Measurements from ENCODE around the gene SEPTIN5. TPM values are rescaled to one million over a fixed set of nuclear protein-coding genes. Genes with fewer than 3 reads are reported as not detected.

SEPTIN5 gene
- total RNA-seq, 2 experiments from 2014 or later, result not detected

GRCh38 chr22:19689408-19689807 lies 24.9 kb upstream of the SEPTIN5 start:
- intact Hi-C loops (cut with micrococcal nuclease; ENCODE audit: unreplicated experiment), result no loop called here

GRCh38 chr22:19691007-19691720 lies 23.1 kb upstream of the SEPTIN5 start:
- Histone ChIP-seq H3K4me1 (ENCODE audit: insufficient read depth, low read length, poor library complexity, severe bottlenecking) (no peaks in the 10 kb centered on the region), H2AFZ (ENCODE audit: low read length) (no peak overlapping the region), H3K4me3 (ENCODE audit: low read depth, low read length, poor library complexity, severe bottlenecking) (no peak overlapping the region), H3K79me2 (ENCODE audit: insufficient read depth, low read depth, low read length) (no peaks in the 10 kb centered on the region), H4K20me1 (ENCODE audit: insufficient read depth, low read length) (no peaks in the 10 kb centered on the region), H3K9me2 (ENCODE audit: insufficient read depth, low read length) (no peaks in the 10 kb centered on the region), H3K9me3 (ENCODE audit: low read length) (no peaks in the 10 kb centered on the region), H3K4me2 (ENCODE audit: low read length) (no peak overlapping the region), H3K27ac (ENCODE audit: low read depth, low read length, poor library complexity, severe bottlenecking) (no peak overlapping the region), H3K36me3 (ENCODE audit: insufficient read depth, low read length) (no peaks in the 10 kb centered on the region)
- intact Hi-C loops (cut with micrococcal nuclease; ENCODE audit: unreplicated experiment), result no loop called here
- ChIA-PET CTCF (ENCODE audit: unreplicated experiment) (no interaction called here), POLR2A (no interaction called here)
- no TSS peak for BruUV-seq (replicated peaks)
- DNase-seq (ENCODE audit: low spot score), result no peak
- no peak for TF ChIP-seq EZH2phosphoT487 (IDR thresholded peaks at IDR 0.05; ENCODE audit: borderline replicate concordance, low read depth, low read length)
- no peak for TF ChIP-seq CTCF (conservative IDR thresholded peaks at IDR 0.05; ENCODE audit: low read length)

More at GRCh38 chr22:19689408-19689807, 24.9 kb upstream of the SEPTIN5 start:
- BruUV-seq (replicated peaks), result no TSS peak
- Histone ChIP-seq H3K79me2 (ENCODE audit: insufficient read depth, low read depth, low read length) (no peaks in the 10 kb centered on the region), H3K27ac (ENCODE audit: low read depth, low read length, poor library complexity, severe bottlenecking) (no peak overlapping the region), H3K9me3 (ENCODE audit: low read length) (no peaks in the 10 kb centered on the region), H2AFZ (ENCODE audit: low read length) (no peak overlapping the region), H3K4me1 (ENCODE audit: insufficient read depth, low read length, poor library complexity, severe bottlenecking) (no peaks in the 10 kb centered on the region), H3K4me3 (ENCODE audit: low read depth, low read length, poor library complexity, severe bottlenecking) (no peak overlapping the region), H3K4me2 (ENCODE audit: low read length) (no peak overlapping the region), H3K36me3 (ENCODE audit: insufficient read depth, low read length) (no peaks in the 10 kb centered on the region), H3K9me2 (ENCODE audit: insufficient read depth, low read length) (no peaks in the 10 kb centered on the region), H4K20me1 (ENCODE audit: insufficient read depth, low read length) (no peaks in the 10 kb centered on the region)
- DNase-seq (ENCODE audit: low spot score), result no peak
- TF ChIP-seq EZH2phosphoT487 (IDR thresholded peaks at IDR 0.05; ENCODE audit: borderline replicate concordance, low read depth, low read length) (no peak), CTCF (conservative IDR thresholded peaks at IDR 0.05; ENCODE audit: low read length) (no peak)
- POLR2A ChIA-PET, result no interaction called here
- CTCF ChIA-PET (ENCODE audit: unreplicated experiment), result no interaction called here

DNA sequence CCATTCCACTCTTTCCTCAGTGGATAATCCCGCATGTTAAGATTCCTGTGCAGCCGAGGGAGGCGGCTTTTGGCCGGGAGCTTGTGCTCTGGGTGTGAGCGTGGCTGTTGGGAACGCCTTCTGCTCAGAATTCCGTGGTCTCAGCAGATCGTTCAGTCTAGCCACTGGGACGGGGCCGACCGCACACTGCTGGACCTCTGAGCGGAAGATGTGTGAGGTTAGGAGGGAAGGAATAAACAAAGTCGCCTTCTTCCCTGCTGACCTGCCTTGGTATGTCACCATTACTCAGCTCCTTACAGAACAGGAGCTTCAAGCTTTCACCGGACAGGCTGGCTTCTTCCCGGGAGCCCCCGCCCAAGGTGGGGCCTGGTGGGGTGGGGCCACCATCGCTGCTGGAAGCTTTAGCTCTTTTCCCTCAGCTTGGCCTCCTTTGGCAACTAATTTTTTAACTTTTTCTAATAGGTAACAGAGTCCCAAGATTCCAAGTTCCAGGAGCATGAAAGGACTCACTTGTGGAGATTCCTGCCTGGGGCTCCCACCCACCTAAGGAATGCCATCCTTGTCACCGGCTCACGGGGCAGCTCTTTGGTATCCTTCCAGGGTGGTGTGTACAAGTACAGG lies 22.5 kb upstream of the SEPTIN5 start:
- H3K9me3 ChIP-seq (ENCODE audit: low read length), result no peaks in the 10 kb centered on the region
- TF ChIP-seq CTCF (conservative IDR thresholded peaks at IDR 0.05; ENCODE audit: low read length), result no peak
- TF ChIP-seq EZH2phosphoT487 (IDR thresholded peaks at IDR 0.05; ENCODE audit: borderline replicate concordance, low read depth, low read length), result no peak
- intact Hi-C loops (cut with micrococcal nuclease; ENCODE audit: unreplicated experiment), result no loop called here
- H3K36me3 ChIP-seq (ENCODE audit: insufficient read depth, low read length), result no peaks in the 10 kb centered on the region
- DNase-seq (ENCODE audit: low spot score), result no peak
- no peak overlapping the region for H3K4me2 ChIP-seq (ENCODE audit: low read length)
- H3K4me3 ChIP-seq (ENCODE audit: low read depth, low read length, poor library complexity, severe bottlenecking), result no peak overlapping the region
- no peaks in the 10 kb centered on the region for H4K20me1 ChIP-seq (ENCODE audit: insufficient read depth, low read length)
- ChIA-PET CTCF (ENCODE audit: unreplicated experiment) (no interaction called here), POLR2A (no interaction called here)
- no peaks in the 10 kb centered on the region for H3K4me1 ChIP-seq (ENCODE audit: insufficient read depth, low read length, poor library complexity, severe bottlenecking)
- H3K9me2 ChIP-seq (ENCODE audit: insufficient read depth, low read length), result no peaks in the 10 kb centered on the region
- H3K27ac ChIP-seq (ENCODE audit: low read depth, low read length, poor library complexity, severe bottlenecking), result no peak overlapping the region
- no peaks in the 10 kb centered on the region for H3K79me2 ChIP-seq (ENCODE audit: insufficient read depth, low read depth, low read length)
- H2AFZ ChIP-seq (ENCODE audit: low read length), result no peak overlapping the region
- BruUV-seq (replicated peaks), result no TSS peak
